ENCODE results near the gene CEP68.

The CEP68 gene

GRCh38 chr2:65061146-65061909 lies 5.1 kb downstream of the CEP68 start:
- no peak for DNase-seq

DNA sequence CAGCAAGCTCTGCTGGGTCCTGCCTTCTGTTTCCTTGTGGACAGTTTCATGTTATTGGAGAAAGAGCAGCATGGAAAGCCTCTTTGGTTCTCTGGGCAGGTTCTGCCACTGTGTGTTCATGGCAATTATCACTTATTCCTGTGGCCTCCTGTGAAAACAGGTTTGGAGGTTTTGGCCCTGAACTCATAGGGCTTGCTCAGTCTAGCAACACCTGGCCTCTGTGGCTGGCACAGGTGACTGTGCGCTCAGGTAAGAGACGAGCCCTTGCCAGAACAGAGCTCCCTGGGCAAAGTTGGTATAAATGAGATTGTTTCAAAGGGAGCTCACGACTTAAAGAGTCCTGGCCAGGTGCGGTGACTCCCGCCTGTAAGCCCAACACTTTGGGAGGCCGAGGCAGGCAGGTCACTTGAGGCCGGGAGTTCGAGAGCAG lies 5.7 kb downstream of the CEP68 start:
- no peak for DNase-seq

DNA sequence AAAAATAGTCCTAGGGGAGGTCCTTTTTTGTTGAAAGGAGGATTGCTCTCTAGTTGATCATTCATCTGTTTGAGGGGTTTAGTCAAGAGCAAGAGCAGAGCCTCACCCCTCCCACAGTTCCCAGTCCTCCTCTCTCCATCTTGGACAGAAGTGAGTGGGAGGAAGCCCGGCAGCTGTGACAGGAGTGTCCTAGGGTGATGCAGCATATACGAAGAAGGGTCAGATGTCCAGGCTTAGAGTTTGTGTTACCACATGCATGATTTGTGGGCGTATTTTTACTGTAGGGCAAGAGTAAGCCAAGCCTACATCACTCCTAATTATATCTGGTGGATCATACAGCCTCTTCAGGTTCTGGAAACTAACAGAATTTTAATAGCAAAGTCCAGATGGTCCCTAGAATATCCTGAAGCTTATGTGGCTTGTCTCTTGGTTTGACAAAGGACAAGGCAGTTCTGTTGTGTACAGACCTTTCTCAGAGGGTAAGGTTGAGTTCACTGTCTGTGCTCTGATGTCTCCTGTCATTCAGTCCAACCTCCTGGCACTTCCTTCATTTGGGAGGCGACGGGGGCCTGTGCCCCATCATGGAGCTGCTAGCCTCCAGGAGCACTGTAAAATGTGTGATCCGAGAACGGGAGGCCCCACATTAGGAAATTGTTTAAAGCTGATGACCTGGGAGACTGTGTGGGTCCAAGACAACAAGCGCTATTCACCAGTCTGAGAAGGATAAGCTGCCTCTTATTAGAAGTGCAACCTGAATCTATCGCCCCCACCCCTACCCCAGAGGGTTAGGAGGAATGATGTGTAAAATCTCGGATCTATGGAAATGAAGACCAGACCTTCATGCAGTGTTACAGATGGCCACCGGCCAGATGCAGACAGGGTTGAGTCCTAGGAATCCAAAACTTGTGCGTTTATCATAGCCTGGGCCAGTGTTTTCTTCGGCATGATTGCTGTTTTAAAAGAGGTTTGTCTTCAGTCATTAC lies 6.9 kb downstream of the CEP68 start:
- DNase-seq = no peak

- peak; percentile 94 for DNase-seq
Observed at GRCh38 chr2:65064728-65065552, 8.7 kb downstream of the CEP68 start.

DNA sequence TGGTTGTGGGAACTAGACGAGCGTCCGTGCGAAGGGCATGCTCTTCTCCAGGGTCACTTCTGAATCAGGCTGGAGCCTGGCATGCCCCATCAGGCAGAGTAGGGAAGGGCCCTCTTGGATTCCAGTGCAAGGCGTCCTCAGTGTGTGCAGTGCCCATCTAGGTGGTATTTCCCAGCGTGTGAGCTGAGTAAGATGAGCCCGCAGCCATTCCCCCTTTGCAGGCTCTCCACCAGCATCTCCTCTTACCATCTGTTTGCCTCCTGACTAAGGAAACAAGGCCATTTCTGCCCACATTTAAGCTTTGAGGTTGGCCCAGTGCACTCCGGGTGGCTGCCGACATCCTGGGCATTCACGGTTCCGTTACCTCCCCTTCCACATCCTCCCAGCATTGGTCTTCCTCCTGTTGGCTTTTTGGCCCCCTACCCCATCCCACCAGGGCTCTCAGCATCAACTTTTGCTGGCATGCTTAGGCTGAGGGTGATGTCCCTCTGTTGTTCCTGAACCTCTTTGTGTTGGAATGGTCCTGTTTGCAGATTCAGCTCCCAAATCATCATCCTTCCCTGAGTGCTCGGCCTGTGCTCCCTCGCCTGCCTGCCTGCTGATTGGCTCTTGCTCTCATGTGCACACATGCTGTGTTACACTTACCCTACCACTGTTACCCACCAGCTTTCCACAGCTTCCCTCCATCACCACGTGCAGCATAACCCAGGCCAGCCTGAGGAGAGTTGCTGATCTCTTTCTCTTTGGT lies 11.8 kb downstream of the CEP68 start:
- no peak for DNase-seq

DNA sequence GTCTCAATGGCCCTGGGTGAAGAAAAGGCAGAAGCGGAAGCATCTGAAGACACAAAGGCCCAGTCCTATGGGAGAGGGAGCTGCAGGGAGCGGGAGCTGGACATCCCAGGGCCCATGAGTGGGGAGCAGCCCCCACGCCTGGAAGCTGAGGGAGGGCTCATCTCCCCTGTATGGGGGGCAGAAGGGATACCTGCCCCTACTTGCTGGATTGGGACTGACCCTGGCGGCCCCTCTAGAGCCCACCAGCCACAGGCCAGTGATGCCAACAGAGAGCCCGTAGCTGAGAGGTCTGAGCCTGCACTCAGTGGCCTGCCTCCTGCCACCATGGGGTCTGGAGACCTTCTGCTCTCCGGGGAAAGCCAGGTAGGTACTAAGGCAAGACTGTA lies 13.2 kb downstream of the CEP68 start:
- no peak for DNase-seq

GRCh38 chr2:65070172-65070830 lies 14.1 kb downstream of the CEP68 start:
- no peak for DNase-seq

DNA sequence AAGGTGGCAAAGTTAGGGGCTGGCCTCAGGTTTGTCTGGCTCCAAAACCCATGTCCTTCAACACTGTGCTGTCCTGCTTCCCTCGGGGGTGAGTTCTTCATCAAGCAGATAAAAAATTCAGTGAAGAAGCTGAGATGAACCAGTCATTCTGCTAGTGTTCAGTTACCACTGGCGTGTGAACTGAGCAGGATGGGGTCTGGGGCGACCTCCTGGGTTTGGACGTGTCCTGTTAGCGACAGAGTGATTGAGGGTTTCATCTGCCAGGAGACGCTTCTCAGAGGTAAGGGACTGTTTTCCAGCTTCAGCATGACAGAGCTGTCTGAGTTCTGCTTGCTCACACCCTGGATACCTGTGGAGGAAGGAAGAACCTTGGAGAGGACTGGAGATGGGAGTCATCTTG lies 14.6 kb downstream of the CEP68 start:
- no peak for DNase-seq

GRCh38 chr2:65071499-65072180 lies 15.4 kb downstream of the CEP68 start:
- no peak for DNase-seq

- DNase-seq = no peak
Observed at GRCh38 chr2:65072181-65072970, 16.2 kb downstream of the CEP68 start.

- no peak for DNase-seq
Observed at GRCh38 chr2:65073879-65074565, 17.8 kb downstream of the CEP68 start.

DNA sequence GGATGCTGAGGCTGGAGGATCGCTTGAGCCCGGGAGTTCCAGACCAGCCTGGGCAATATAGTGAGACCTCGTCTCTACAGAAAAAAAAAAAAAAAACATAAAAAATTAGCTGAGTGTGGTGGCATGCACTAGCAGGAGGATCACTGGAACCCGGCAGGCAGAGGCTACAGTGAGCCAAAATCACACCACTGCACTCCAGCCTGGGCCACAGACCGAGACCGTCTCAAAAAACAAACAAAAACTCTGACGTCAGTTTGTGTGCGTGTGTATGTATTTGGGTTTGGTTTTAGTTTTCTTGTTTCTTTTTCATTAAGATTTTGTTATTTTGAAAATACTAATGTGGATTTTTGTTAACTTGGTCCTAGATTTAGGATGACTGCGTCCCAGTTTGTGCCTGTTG lies 19.0 kb downstream of the CEP68 start:
- no peak for DNase-seq

DNA sequence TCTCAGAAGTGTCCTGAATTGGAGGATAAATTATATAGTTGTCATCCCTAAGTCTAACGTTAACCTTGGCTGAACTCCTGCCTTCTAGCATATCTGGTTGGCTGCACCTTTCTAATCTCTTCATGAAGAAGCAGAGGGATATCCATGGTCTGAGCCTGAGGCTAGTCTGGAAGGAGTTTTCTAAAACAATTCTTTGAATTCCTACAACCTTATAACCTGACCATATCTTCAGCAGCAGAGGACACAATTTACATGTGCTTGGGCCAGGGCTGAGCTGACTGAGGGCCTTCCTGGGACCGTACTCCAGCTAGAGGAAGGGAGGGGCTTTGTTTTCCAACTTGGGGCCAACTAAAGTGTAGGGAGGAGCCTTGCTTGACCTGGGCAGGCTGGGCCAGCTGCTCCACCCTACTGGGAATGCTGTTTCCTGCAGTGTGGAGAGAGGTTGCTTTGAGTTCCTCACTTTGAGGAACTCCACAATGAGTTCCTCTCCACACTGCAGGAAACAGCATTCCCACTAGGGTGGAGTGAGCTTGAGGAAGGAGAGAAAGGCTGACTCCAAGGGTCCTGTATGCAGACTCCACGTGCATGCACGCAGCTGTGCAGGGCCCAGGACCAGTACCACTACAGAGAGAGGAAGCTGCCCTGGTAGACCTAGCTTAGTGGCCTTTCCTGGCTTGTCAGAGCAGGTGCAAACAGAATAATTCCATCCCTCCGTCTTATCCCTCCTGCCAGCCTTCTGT lies 19.6 kb downstream of the CEP68 start:
- DNase-seq = no peak

- no peak for DNase-seq
Observed at GRCh38 chr2:65076345-65076710, 20.1 kb downstream of the CEP68 start.

- no peak for DNase-seq
Observed at GRCh38 chr2:65077898-65078297, 21.7 kb downstream of the CEP68 start.

- DNase-seq = no peak
Observed at GRCh38 chr2:65079017-65079416, 22.8 kb downstream of the CEP68 start.

DNA sequence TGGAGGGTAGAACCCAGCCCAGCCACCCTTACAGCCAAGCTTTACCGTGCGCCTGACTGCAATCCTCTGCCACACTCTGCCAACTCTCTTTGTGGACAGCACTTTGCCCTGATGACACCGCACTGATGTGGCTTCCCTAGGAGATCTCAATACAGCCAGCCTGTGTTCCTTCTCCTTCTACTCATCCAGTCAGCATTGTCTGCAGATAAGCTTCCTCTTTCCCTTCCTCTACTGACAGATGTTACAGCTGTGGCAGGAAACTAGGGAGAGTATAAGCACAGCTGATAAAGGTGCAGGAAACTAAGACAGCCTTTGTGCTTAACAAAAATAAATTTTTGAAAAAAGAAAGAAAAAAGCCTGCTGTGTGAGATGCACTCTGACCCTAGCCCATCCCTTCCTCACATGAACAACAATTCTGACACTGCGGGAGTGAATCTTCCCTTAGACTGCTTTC lies 25.0 kb downstream of the CEP68 start:
- peak; percentile 72 for DNase-seq

DNA sequence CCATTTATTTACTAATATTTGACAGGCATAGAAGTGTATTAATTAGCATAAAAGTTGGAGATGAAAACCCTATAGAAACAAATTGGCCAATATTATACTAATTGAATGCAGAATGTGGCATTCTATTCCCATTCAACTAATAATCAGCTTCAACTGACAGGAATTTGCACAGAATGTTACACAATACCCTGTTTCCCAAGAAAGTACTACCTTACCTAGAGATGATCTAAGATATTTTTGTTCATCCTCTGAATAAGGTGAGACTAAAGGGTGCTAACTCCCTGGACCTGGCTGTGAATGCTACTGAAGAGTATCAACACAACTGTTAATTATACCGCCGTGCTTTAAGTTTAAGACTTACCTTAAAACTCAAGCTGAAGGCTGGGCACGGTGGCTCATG lies 28.9 kb downstream of the CEP68 start:
- DNase-seq = no peak

DNA sequence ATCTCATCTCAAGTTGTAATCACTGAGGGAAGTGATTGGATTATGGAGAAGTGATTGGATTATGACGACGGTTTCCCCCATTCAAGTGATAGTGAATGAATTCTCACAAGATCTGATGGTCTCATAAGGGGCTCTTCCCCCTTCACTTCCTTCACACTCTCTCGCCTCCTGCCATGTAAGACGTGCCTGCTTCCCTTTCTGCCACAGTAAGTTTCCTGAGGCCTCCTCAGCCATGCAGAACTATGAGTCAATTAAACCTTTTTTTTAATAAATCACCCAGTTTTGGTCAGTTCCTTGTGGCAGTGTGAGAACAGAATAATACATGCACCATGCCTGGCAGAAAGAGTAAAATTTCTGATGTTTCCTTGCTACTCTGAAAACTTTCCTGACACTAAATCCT lies 36.6 kb downstream of the CEP68 start:
- DNase-seq = no peak

All from KG1 (cell line).